Measurements from ENCODE around the gene CADM2. TPM values are rescaled to one million over a fixed set of nuclear protein-coding genes. Genes with fewer than 3 reads are reported as not detected.

CADM2 gene
- total RNA-seq, 1 experiment from 2014 or later, result not detected

DNA sequence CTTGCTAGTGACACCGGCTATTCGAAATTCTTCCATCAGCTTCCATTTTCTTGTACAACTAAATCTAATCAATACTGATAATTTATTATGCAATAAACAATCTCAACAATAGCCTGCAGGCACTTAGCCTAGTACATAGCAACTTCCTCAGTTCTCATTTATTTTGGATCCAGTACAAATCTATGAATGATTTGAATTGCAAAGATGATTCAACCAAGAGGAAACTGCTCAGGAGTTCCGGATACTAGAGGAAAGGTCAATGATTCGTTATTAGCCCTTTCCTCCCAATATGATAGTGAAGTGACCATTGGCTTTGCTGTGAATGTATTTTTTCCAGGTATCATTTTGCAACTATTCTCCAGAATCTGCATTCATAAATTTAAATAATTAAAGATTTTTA lies 827.0 kb downstream of the CADM2 start:
- Histone ChIP-seq H3K4me3 (replicated peaks in 1 of 2; ENCODE audit: low read depth in 1 of 2, low read length in 2 of 2) (no peak overlapping the region), H3K9me3 (ENCODE audit: control insufficient read depth in 1 of 2, insufficient read depth in 1 of 2, low read depth in 1 of 2, low read length in 2 of 2) (peaks cover 21 to 34% of the 10 kb centered on the region in 2 experiments; a peak in 3 of 4 replicates), H3K27me3 (ENCODE audit: insufficient read depth, low read length) (no peaks in the 10 kb centered on the region), H3K36me3 (ENCODE audit: control insufficient read depth in 1 of 2, insufficient read depth in 2 of 2, low read length in 2 of 2) (no peaks in the 10 kb centered on the region), H3K4me2 (ENCODE audit: low read length) (no peak overlapping the region), H3K9me2 (ENCODE audit: insufficient read depth) (no peaks in the 10 kb centered on the region), H3K4me1 (ENCODE audit: control insufficient read depth in 1 of 2, insufficient read depth in 2 of 2, low read length in 2 of 2) (no peaks in the 10 kb centered on the region; a peak in 1 of 4 replicates), H2AFZ (ENCODE audit: low read depth, low read length, poor library complexity, severe bottlenecking) (no peak overlapping the region), H3K79me2 (ENCODE audit: insufficient read depth, low read length) (no peaks in the 10 kb centered on the region), H3K27ac (ENCODE audit: low read depth, low read length) (no peak overlapping the region), H3K9ac (ENCODE audit: low read length) (no peak overlapping the region), H4K20me1 (ENCODE audit: insufficient read depth) (no peaks in the 10 kb centered on the region)
- ChIA-PET RAD21 (ENCODE audit: low non-redundant PET in 1 of 2, low total read pairs in 2 of 2, uncharacterized antibody in 2 of 2, unreplicated experiment in 2 of 2) (no interaction called here), CTCF (no interaction called here), POLR2A (no interaction called here)
- no TSS peak for BruUV-seq (replicated peaks)
- ATAC-seq (no peak), DNase-seq (ENCODE audit: low read depth, low spot score) (no peak)
- intact Hi-C loops (cut with micrococcal nuclease), result no loop called here
- TF ChIP-seq, protein P1, sequence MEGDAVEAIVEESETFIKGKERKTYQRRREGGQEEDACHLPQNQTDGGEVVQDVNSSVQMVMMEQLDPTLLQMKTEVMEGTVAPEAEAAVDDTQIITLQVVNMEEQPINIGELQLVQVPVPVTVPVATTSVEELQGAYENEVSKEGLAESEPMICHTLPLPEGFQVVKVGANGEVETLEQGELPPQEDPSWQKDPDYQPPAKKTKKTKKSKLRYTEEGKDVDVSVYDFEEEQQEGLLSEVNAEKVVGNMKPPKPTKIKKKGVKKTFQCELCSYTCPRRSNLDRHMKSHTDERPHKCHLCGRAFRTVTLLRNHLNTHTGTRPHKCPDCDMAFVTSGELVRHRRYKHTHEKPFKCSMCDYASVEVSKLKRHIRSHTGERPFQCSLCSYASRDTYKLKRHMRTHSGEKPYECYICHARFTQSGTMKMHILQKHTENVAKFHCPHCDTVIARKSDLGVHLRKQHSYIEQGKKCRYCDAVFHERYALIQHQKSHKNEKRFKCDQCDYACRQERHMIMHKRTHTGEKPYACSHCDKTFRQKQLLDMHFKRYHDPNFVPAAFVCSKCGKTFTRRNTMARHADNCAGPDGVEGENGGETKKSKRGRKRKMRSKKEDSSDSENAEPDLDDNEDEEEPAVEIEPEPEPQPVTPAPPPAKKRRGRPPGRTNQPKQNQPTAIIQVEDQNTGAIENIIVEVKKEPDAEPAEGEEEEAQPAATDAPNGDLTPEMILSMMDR (IDR thresholded peaks at IDR 0.05 in 2 of 3, conservative IDR thresholded peaks at IDR 0.05 in 1 of 3; ENCODE audit: borderline replicate concordance in 1 of 3, insufficient read depth in 1 of 3, low read depth in 2 of 3, low read length in 2 of 3), result no peak
- TF ChIP-seq CBX3 (IDR thresholded peaks at IDR 0.05; ENCODE audit: low read depth) (no peak), FOSL1 (IDR thresholded peaks at IDR 0.05; ENCODE audit: low read depth) (no peak), ELF1 (IDR thresholded peaks at IDR 0.05; ENCODE audit: borderline replicate concordance, low read depth) (no peak), POLR2A (IDR thresholded peaks at IDR 0.05; ENCODE audit: borderline replicate concordance, extremely low read depth, insufficient read depth, insufficient read length) (no peak), YY1 (IDR thresholded peaks at IDR 0.05; ENCODE audit: extremely low read depth, insufficient replicate concordance, low read depth, low read length) (no peak), SRF (IDR thresholded peaks at IDR 0.05; ENCODE audit: low read depth) (no peak), ZNF274 (IDR thresholded peaks at IDR 0.05; ENCODE audit: low read depth, low read length) (no peak), RAD21 (IDR thresholded peaks at IDR 0.05; ENCODE audit: low read depth) (no peak), ZBTB33 (IDR thresholded peaks at IDR 0.05; ENCODE audit: extremely low read depth, insufficient replicate concordance, low read length) (no peak), TCF7L2 (IDR thresholded peaks at IDR 0.05; ENCODE audit: borderline replicate concordance, extremely low read depth, insufficient read depth, insufficient read length) (no peak), CEBPB (IDR thresholded peaks at IDR 0.05; ENCODE audit: low read depth) (no peak), EGR1 (IDR thresholded peaks at IDR 0.05; ENCODE audit: low read depth) (no peak), JUND (IDR thresholded peaks at IDR 0.05) (no peak), ZFX (IDR thresholded peaks at IDR 0.05) (no peak), SIN3A (IDR thresholded peaks at IDR 0.05; ENCODE audit: low read depth) (no peak), POLR2AphosphoS5 (IDR thresholded peaks at IDR 0.05; ENCODE audit: low read depth, low read length) (no peak)
- TF ChIP-seq, protein P2, sequence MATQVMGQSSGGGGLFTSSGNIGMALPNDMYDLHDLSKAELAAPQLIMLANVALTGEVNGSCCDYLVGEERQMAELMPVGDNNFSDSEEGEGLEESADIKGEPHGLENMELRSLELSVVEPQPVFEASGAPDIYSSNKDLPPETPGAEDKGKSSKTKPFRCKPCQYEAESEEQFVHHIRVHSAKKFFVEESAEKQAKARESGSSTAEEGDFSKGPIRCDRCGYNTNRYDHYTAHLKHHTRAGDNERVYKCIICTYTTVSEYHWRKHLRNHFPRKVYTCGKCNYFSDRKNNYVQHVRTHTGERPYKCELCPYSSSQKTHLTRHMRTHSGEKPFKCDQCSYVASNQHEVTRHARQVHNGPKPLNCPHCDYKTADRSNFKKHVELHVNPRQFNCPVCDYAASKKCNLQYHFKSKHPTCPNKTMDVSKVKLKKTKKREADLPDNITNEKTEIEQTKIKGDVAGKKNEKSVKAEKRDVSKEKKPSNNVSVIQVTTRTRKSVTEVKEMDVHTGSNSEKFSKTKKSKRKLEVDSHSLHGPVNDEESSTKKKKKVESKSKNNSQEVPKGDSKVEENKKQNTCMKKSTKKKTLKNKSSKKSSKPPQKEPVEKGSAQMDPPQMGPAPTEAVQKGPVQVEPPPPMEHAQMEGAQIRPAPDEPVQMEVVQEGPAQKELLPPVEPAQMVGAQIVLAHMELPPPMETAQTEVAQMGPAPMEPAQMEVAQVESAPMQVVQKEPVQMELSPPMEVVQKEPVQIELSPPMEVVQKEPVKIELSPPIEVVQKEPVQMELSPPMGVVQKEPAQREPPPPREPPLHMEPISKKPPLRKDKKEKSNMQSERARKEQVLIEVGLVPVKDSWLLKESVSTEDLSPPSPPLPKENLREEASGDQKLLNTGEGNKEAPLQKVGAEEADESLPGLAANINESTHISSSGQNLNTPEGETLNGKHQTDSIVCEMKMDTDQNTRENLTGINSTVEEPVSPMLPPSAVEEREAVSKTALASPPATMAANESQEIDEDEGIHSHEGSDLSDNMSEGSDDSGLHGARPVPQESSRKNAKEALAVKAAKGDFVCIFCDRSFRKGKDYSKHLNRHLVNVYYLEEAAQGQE (IDR thresholded peaks at IDR 0.05; ENCODE audit: low read depth), result no peak
- TF ChIP-seq, protein P3, sequence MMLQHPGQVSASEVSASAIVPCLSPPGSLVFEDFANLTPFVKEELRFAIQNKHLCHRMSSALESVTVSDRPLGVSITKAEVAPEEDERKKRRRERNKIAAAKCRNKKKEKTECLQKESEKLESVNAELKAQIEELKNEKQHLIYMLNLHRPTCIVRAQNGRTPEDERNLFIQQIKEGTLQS (IDR thresholded peaks at IDR 0.05), result no peak
- TF ChIP-seq, protein P4, sequence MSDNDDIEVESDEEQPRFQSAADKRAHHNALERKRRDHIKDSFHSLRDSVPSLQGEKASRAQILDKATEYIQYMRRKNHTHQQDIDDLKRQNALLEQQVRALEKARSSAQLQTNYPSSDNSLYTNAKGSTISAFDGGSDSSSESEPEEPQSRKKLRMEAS (IDR thresholded peaks at IDR 0.05), result no peak
